Central memory CD8-positive, alpha-beta T cell (primary cell): ENCODE results near the gene COLQ.

Experiments used
- ATAC-seq: fragments of 150-1000 bp; cut with Tn5 transposase; replicated peaks from 2 replicates; pipeline ENCODE4 v1.10.0; 2022; ENCODE audit warnings: mild to moderate bottlenecking, moderate FRiP score, moderate number of reproducible peaks; ENCODE audit not compliant: poor library complexity, severe bottlenecking; ENCODE audit errors: extremely low read depth
- DNase-seq, 2 donors: peaks; one replicate each; pipeline ENCODE4 v3.0.0; 2021; ENCODE audit warnings: low spot score in 2 of 2
- H3K27ac Mint-ChIP-seq: one replicate; pipeline ENCODE4 v1.8.0; 2022; ENCODE audit warnings: low read depth, mild to moderate bottlenecking, moderate library complexity, mixed read lengths
- H3K27me3 Mint-ChIP-seq: one replicate; pipeline ENCODE4 v1.8.0; 2022; ENCODE audit warnings: mixed read lengths
- H3K36me3 Mint-ChIP-seq: one replicate; pipeline ENCODE4 v1.8.0; 2022; ENCODE audit warnings: mild to moderate bottlenecking, moderate library complexity, mixed read lengths; ENCODE audit not compliant: insufficient read depth
- H3K4me1 Mint-ChIP-seq: one replicate; pipeline ENCODE4 v1.8.0; 2022; ENCODE audit warnings: mixed read lengths
- H3K4me3 Mint-ChIP-seq: one replicate; pipeline ENCODE4 v1.8.0; 2022; ENCODE audit warnings: mild to moderate bottlenecking, moderate library complexity, mixed read lengths
- H3K9me3 Mint-ChIP-seq: one replicate; pipeline ENCODE4 v1.8.0; 2022; ENCODE audit warnings: mixed read lengths

Gene COLQ

DNA sequence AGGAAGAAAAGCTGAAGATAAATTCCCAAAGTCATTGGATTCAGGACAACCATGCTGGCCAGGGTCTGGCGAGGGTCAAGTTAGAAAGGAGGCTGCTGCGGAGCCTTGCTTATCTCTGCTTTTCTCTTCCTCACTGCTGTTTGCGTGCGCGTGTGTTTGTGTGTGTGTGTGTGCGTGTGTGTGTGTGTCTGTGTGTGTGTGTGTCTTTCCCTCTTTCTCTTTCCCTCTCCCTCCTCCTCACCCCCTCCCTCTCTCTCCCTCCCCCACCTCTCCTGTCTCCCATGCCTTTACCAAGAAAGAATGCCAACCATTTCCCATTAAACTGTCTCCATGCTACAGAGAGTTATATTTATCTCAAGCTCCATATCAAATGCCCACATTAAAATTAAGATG is at the start of gene COLQ:
TSS of gene COLQ (minus strand) at position 134 of the 393 bp plus-strand sequence. CDS start at position 53, 81 bp downstream.
- Mint-ChIP-seq H3K27ac (no peak within 1 kb of the TSS), H3K4me1 (peaks cover 21% of the 10 kb centered on the region), H3K4me3 (peak within 1 kb of the TSS; percentile 19), H3K27me3 (no peaks in the 10 kb centered on the region), H3K36me3 (no peaks in the 10 kb centered on the region), H3K9me3 (no peaks in the 10 kb centered on the region)
- DNase-seq, result no peak
- no peak for ATAC-seq

DNA sequence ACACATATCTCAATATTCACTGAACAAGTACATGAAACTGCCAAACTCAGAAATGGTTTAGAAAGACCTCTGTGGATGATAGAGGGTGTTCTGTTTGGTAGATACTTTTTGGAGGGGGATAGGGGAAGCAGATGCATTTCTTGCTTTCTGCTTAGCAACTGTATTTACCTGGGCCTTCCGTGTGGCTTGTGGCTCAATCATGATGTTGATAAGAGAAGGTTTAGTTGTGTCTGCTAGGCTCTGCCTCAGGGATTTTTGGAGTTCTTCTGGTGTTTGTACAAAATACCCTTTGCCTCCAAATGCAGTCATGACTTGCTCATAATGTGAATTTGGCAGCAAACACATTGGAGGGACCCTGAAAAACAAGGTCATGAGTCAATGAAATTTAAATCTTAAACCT is 41.7 kb upstream of the COLQ start:
- Mint-ChIP-seq H3K27ac (no peak overlapping the region), H3K4me1 (peaks cover 7% of the 10 kb centered on the region), H3K4me3 (no peak overlapping the region), H3K9me3 (no peaks in the 10 kb centered on the region), H3K27me3 (no peaks in the 10 kb centered on the region), H3K36me3 (peaks cover 68% of the 10 kb centered on the region)
- DNase-seq (no peak), ATAC-seq (no peak)

DNA sequence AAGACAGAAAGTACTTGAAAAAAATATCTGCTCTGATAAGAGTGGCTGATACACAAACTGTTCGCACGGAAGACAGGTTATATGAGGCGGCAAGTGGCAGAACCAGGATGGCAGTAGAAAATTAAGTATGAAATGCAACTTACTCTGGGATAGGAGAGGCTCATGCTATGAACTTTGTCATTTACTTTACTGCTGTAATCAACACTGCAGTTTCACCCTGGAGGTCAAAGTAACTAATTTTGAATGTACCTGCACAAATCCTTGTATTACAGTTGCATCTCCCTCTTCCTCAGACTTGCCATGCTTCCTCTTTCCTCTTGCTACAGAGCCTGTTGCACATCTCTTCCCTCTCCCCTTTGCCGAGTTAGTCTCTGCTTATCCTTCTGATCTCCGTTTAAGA is 41.1 kb upstream of the COLQ start:
- peaks cover 2% of the 10 kb centered on the region for H3K4me1 Mint-ChIP-seq
- no peak overlapping the region for H3K4me3 Mint-ChIP-seq
- ATAC-seq, result no peak
- H3K27me3 Mint-ChIP-seq, result no peaks in the 10 kb centered on the region
- H3K9me3 Mint-ChIP-seq, result no peaks in the 10 kb centered on the region
- peaks cover 62% of the 10 kb centered on the region for H3K36me3 Mint-ChIP-seq
- no peak overlapping the region for H3K27ac Mint-ChIP-seq
- DNase-seq, result no peak

DNA sequence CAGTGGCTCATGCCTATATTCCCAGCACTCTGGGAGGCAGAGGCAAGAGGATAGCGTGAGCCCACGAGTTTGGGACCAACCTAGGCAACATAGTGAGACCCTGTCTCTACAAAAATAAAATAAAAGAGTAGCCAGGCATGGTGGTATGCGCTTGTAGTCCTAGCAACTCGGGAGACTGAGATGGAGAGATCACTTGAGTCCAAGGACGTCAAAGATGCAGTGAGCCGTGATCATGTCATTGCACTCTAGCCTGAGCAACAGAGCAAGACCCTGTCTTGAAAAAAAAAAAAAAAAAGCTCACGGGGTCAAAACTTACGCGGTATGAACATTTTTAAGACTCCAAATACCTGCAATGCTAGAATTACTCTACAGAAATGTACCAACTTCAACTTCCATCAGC is 37.1 kb upstream of the COLQ start:
- Mint-ChIP-seq H3K4me3 (no peak overlapping the region), H3K36me3 (peaks cover 30% of the 10 kb centered on the region), H3K27ac (no peak overlapping the region), H3K9me3 (no peaks in the 10 kb centered on the region), H3K4me1 (peaks cover 7% of the 10 kb centered on the region), H3K27me3 (no peaks in the 10 kb centered on the region)
- ATAC-seq (no peak), DNase-seq (no peak)

DNA sequence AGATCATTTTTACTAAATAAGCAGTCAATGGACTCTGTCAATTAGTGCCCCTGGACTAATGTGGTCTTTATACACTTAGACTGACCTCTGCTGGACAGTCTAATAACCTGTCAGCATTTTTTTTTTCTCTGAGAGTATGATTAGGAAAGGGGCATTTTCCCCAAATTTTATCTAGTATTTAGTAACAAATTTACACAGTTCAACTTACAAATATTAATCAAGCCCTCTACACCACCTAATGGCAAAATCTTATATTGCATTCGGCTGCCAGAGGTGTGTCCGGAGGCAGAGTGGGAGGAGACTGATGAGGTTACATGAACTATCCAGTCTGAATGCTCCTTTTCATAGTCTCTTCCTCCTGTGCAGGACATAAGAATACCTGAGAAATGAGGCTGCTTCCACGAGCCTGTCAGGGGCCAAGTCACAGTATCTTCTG is 36.0 kb upstream of the COLQ start:
- no peaks in the 10 kb centered on the region for H3K9me3 Mint-ChIP-seq
- H3K4me3 Mint-ChIP-seq, result no peak overlapping the region
- DNase-seq (peak; percentile 33 to 59), ATAC-seq (peak; percentile 77)
- peaks cover 7% of the 10 kb centered on the region for H3K4me1 Mint-ChIP-seq
- H3K36me3 Mint-ChIP-seq, result peaks cover 23% of the 10 kb centered on the region
- no peak overlapping the region for H3K27ac Mint-ChIP-seq
- no peaks in the 10 kb centered on the region for H3K27me3 Mint-ChIP-seq

DNA sequence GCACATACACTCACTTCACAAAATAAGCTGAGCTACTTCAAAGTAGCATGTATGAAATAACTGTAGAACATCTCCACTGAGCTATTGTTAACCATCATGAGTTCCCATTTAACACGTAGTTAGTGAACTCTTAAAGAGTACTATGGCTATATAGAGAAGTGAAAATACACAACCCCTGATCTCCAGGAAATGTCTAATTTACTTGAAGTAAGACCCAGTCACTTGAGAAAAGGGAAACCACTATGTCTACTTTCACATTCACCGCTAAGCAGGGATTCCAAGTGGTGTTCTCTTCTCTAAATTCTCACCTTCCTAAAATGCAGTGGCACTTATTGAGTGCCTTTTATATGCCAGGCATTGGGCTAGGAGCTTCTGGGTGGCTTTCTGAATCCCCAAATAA is 35.0 kb upstream of the COLQ start:
- no peaks in the 10 kb centered on the region for H3K9me3 Mint-ChIP-seq
- H3K4me3 Mint-ChIP-seq, result no peak overlapping the region
- DNase-seq (no peak), ATAC-seq (peak; percentile 64)
- H3K4me1 Mint-ChIP-seq, result peaks cover 7% of the 10 kb centered on the region
- H3K27me3 Mint-ChIP-seq, result no peaks in the 10 kb centered on the region
- peaks cover 15% of the 10 kb centered on the region for H3K36me3 Mint-ChIP-seq
- H3K27ac Mint-ChIP-seq, result no peak overlapping the region

DNA sequence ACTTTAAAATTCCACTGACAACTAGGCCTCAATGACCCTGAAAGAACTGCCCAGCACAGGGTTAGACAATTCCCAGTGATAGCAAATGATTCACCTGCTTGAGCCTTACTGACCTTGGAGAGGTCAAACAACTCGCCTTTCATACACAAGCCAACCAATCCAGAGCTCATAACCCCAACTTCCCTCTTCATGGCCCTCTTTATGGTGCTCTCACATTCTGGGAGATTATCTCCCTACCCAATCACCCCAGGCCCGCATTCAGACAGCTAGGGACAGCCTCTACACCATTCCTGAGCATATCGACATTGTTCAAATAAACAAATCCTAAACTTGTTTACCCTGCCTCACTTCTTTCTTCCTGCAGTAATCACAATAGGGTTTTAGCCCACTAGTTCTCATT is 32.2 kb upstream of the COLQ start:
- no peaks in the 10 kb centered on the region for H3K27me3 Mint-ChIP-seq
- no peaks in the 10 kb centered on the region for H3K9me3 Mint-ChIP-seq
- H3K4me3 Mint-ChIP-seq, result no peak overlapping the region
- H3K4me1 Mint-ChIP-seq, result peaks cover 7% of the 10 kb centered on the region
- ATAC-seq (no peak), DNase-seq (no peak)
- H3K27ac Mint-ChIP-seq, result no peak overlapping the region
- H3K36me3 Mint-ChIP-seq, result peaks cover 4% of the 10 kb centered on the region

DNA sequence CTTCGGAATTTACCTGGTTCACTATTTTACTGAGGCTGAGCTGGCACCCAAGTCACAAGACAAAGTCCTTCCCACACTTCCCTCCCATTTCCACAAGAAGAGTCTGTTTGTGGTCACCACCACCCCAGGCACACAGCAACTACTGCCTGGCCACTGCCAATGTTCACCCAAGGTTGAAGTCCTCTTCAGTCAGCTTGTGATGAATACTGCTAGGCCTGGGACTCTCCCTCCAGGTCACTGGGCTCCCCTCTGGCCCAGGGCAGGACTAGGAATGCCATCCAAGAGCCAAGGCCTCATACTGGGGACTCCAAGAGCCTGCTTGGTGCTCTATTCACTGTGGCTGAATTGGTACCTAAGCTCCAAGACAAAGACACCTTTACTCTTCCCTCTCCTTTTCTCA is 30.4 kb upstream of the COLQ start:
- Mint-ChIP-seq H3K9me3 (peaks cover 3% of the 10 kb centered on the region), H3K4me3 (no peak overlapping the region), H3K27ac (no peak overlapping the region), H3K4me1 (peaks cover 7% of the 10 kb centered on the region), H3K36me3 (peaks cover 4% of the 10 kb centered on the region), H3K27me3 (no peaks in the 10 kb centered on the region)
- no peak for DNase-seq
- no peak for ATAC-seq

DNA sequence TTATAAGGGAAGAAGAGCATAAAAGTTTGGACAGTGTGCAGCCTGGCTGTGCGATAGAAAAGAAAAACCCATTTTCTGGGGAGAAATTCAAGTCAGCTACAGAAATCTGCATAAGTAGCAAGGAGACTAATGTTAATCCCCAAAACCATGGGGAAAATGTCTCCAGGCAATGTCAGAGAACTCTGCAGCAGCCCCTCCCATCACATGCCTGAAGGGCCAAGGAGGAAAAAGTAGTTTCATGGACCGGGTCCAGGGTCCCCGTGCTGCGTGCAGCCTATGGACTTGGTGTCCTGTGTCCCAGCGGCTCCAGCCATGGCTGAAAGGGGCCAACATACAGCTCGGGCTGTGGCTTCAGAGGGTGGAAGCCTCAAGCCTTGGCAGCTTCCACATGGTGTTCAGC is 28.3 kb upstream of the COLQ start:
- H3K4me3 Mint-ChIP-seq, result no peak overlapping the region
- DNase-seq (no peak), ATAC-seq (no peak)
- peaks cover 7% of the 10 kb centered on the region for H3K9me3 Mint-ChIP-seq
- peaks cover 1% of the 10 kb centered on the region for H3K36me3 Mint-ChIP-seq
- no peaks in the 10 kb centered on the region for H3K27me3 Mint-ChIP-seq
- no peaks in the 10 kb centered on the region for H3K4me1 Mint-ChIP-seq
- H3K27ac Mint-ChIP-seq, result no peak overlapping the region

DNA sequence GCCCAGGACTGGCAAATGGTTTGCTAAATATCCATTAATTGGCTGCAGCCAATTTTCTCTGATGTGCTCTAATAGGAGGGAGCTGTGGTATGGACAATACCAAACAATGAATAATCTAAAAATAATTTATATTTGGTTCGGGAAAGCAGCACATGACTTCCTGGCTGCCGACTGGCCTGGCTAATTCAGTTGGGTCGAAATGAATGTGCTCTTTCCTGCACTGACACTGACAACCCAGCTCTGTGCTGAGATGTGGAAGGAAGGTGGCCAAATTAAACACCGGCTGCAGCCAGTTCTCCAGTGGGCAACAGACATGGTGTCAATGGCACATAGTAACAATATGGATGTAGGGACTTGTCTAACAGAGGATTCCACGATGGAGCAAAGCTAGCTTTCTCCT is 21.1 kb upstream of the COLQ start:
- ATAC-seq (no peak), DNase-seq (no peak)
- Mint-ChIP-seq H3K36me3 (no peaks in the 10 kb centered on the region), H3K9me3 (peaks cover 7% of the 10 kb centered on the region), H3K4me1 (peaks cover 13% of the 10 kb centered on the region), H3K27ac (no peak overlapping the region), H3K4me3 (no peak overlapping the region), H3K27me3 (no peaks in the 10 kb centered on the region)

DNA sequence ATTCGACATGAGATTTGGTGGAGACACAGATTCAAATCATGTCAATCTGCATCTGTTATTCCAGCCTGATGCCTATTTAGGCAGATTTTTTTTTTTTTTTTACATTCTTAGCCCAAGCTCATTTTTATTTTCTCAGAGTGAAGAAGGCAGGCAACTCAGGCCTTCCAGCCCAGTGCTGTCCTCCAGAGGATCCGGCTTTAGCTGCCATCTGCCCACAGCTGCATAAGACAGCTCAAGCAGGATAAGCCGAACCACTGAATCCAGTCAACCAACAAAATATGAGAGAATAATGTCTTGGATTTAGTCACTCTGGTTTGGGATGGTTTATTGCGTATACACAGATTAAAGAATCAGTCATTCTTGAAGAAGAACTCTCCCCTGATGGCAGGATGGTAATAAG is 19.9 kb upstream of the COLQ start:
- Mint-ChIP-seq H3K9me3 (no peaks in the 10 kb centered on the region), H3K27me3 (no peaks in the 10 kb centered on the region), H3K4me1 (peaks cover 26% of the 10 kb centered on the region), H3K27ac (no peak overlapping the region), H3K36me3 (peaks cover 3% of the 10 kb centered on the region), H3K4me3 (no peak overlapping the region)
- DNase-seq (no peak), ATAC-seq (no peak)

DNA sequence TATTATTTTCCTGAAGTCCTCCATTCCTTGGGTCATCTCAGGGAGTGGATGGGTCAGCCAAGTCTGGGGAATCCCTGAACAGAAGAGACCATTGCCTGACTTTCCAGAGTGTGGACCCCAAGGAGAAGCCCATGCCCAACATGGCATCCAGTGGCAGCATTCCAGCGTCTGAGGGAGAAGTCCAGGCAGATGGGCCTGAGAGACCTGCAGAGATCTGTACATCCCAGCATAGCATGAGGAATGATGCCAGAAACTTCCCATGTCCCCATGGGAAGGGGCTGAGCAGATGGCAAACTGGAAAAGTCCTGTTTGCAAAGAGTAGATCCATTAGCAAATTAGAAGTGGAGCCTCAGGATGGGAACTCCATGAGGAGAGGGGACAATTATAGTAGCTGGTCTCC is 17.6 kb upstream of the COLQ start:
- Mint-ChIP-seq H3K4me1 (peaks cover 40% of the 10 kb centered on the region), H3K9me3 (no peaks in the 10 kb centered on the region), H3K27me3 (no peaks in the 10 kb centered on the region), H3K27ac (peak overlapping the region; percentile 73), H3K4me3 (peak overlapping the region; percentile 43), H3K36me3 (peaks cover 3% of the 10 kb centered on the region)
- no peak for DNase-seq
- no peak for ATAC-seq

DNA sequence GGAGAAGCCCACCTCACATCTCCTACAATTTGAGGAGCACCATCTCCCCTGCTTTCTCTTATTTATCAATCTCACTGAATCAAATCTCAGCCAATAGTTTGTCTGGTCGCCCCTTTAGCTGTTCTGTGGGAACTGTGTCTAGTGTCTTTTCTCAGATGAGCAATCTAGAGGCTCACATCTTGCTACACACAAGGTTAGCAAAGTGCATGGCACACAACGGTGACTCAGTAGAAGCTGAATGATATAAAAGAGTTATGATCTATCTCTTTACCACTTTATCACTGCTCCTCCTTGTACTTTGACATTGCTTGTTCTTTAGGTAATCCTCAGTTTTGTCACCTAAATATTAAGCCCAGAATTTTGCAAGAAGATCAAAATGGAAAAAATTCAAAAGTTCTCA is 16.8 kb upstream of the COLQ start:
- H3K4me1 Mint-ChIP-seq, result peaks cover 40% of the 10 kb centered on the region
- ATAC-seq, result no peak

DNA sequence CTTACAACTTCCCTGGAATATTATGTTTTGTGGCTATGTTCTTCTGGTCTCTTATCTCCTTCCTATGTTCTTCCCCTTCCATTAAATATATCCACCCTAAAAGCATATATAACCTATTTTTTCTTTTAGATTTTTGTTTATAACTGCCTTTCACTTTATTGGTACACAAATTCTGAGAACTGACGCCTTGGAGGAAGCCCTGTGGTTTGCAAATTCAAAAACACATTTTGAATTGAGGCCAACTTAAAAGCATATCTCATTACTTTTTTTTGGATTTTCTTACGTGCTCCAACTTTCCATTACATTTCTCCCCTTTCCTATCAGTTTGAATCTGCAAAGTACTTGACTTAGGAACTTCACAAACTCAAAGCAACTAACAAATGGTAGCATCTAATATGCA is 15.3 kb upstream of the COLQ start:
- peaks cover 40% of the 10 kb centered on the region for H3K4me1 Mint-ChIP-seq
- H3K4me3 Mint-ChIP-seq, result peak overlapping the region; percentile 67
- DNase-seq (no peak), ATAC-seq (no peak)
- no peaks in the 10 kb centered on the region for H3K27me3 Mint-ChIP-seq
- no peaks in the 10 kb centered on the region for H3K9me3 Mint-ChIP-seq
- peaks cover 3% of the 10 kb centered on the region for H3K36me3 Mint-ChIP-seq
- peak overlapping the region; percentile 95 for H3K27ac Mint-ChIP-seq

More for the DNA sequence above, 16.8 kb upstream of the COLQ start:
- Mint-ChIP-seq H3K9me3 (no peaks in the 10 kb centered on the region), H3K4me3 (peak overlapping the region; percentile 43), H3K27me3 (no peaks in the 10 kb centered on the region), H3K27ac (peak overlapping the region; percentile 73), H3K36me3 (peaks cover 3% of the 10 kb centered on the region)
- DNase-seq, result no peak
